Ammon's horn (tissue), 1 donor: ENCODE data around the gene GLYR1.

Experiments used
- DNase-seq: peaks from one replicate; pipeline ENCODE4 v3.0.0-alpha.2; 2016; ENCODE audit warnings: low spot score

Gene GLYR1

GRCh38 chr16:4880006-4880580 lies 33.0 kb upstream of the GLYR1 start:
- DNase-seq: no peak

DNA sequence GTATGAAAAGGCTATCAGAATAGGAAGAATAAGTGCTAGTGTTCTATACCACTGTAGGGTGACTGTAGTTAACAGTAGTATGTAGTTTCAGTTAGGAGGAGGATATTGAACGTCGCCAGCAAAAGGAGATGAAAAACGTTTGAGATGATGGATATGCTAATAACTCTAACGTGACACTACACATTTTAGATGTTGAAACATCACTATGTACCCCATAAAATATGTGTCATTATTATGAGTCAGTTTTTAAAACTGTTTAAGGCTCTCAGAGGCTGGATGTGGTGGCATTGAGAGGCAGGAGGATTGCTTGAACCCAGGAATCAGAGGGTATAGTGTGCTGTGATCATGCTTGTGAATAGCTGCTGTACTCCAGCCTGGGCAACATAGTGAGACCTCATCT lies 32.0 kb upstream of the GLYR1 start:
- DNase-seq: no peak

DNA sequence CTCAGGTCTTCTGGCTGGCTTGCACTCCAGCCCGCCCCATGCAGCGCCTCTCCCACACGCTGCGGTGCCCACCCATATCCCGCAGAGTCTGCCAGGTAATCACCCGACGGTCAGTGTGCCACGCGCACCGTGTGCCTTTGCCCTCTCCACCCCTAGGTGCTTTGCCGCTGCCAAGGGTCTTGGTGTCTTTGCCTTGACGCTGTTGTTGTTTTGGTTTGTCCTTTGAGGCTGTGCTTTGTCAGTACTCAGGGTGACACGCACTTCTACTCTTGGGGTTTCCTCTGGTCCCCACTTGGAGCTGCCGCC lies 30.2 kb upstream of the GLYR1 start:
- no peak for DNase-seq

DNA sequence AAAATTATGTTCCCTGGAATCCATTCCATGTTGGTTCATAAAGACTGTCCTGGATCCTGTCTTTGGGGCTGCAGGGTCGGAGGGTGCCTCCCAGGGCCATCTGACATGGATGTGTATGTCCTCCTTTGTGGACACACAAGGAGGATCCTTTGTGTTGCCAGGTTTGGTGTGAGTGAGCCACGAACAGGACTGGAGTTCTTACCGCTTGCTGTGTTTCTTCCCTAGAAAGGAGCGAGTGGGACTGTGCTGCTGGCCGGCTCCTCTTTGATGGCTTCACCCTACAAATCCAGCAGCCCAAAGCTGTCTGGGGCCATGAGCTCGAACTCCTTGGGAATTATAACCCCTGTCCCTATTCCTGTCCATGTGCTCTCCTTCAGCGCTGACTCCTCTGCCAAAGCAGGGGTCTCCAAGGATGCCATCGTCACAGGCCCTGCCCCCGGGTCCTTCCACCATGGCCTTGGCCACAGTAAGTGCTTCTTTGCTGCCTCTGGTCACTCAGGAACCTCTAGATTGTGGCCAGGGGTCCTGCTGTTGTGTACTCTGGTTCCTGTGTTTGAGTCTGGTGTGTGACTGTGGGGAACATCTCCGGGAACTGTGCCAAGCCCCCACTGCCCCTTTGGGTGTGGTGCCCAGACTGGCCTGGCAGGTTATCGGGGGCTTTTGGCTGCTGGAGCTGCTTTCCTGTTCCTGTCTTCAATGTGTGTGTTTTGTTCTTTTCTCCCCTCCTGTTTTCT lies 29.7 kb upstream of the GLYR1 start:
- DNase-seq: no peak

- no peak for DNase-seq
Measured at GRCh38 chr16:4874666-4875065, 27.6 kb upstream of the GLYR1 start.

DNA sequence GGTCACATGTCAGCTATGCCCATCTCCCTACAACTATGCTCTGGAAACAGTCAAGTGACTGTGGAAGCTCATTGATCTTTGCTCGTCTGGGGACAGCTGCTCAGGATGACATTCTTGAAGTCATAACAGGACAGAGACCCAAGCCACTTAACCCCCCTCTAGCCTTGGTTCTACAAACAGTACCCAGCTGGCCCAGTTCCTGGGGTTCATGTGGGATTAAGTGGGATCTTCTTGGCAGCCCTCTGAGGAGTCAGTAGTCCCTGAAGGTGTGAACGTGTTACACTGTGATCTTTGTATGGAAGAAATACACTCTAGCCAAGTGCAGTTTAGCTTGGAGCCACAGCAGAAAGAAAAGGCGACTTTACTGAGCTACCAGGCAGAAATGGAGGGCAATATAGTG lies 26.0 kb upstream of the GLYR1 start:
- no peak for DNase-seq

GRCh38 chr16:4871071-4871470 lies 24.0 kb upstream of the GLYR1 start:
- no peak for DNase-seq

DNA sequence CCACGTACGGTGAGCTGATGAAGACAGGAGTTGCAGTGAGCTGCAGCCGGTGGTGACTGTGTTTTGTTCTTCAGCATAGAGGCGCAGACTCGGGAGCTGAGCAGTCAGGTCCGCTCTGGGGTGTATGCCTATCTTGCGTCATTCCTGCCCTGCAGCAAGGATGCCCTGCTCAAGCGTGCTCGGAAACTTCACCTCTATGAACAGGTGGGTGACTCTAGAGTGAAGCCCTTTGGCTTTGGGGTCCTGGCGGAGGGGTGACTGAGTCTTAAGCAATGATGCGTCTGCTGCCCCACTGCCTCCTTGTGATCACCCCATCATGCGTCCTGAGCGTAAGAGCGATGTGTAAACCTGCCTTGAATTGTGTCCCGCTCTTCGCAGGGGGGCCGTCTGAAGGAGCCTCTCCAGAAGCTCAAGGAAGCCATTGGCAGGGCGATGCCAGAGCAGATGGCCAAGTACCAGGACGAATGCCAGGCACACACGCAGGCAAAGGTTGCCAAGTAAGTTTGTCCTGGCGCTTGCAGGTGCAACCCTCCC lies 23.1 kb upstream of the GLYR1 start:
- no peak for DNase-seq

DNA sequence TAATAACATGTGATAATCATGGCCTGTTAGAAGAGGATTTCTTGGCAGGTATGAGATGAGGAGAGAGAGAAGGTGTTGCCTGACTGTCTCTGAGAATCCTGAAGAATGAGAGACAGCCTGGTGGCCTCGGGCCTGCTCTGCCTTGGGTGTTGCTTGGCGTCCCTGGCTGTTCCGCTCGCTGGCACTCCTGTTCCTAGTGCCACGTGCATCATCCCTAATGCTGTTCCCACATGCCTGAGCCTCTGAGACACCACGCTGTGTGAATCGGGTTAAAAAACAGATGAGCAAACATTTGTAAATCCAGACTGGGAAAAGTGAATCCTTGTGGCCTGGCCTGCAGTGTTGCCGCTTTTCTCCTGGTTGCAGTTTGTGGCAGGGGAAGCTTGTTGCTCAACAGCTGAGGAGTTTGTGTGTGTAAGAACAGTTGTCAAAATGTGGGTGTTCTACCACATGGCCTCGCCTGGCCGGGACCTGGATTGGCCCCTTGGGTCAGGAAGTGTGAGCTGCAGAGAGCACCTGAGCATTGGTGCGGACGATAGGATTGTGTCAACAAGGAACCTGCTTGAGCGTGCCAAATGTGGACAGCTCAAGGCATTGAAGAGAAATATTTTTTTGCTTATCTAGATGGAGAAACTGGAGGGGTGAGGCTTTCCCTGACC lies 22.2 kb upstream of the GLYR1 start:
- peak; percentile 43 for DNase-seq

DNA sequence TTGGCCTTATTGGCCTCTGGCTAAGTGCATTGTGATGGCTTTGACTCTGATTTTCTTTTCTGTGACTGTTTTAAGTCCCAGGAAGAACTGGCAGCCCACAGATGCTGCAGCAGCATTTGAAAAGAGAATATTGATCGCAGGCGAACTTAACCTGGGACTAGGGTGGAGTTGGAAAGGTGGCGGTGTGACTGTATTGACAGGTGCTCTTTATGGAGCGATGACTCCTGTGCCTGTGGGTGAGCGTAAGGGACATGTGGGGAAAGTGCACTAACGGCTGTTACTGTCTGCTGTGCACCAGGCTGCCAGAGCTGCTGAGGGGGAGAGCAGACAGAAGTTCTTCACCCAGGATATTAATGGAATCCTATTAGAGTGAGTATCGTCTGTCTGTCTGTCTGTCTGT lies 21.4 kb upstream of the GLYR1 start:
- DNase-seq: no peak

DNA sequence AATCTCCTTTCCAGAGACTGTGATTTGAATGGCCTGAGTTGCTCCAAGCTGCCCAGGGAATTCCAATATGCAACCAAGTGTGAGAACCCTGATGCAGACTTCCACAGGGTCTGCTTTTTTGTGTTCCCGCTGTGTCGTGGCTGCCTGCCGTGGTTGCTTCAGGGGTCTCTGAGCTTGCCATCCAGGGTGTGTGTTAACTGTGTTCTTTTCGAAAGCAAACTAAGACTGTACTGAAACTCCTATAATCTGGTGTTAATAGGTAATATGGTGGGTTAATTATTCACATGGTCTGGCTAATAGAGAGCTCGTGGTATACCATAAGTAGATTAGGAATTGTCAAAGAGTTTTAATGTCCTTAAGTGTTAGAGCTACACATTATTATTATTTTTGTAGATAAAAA lies 20.9 kb upstream of the GLYR1 start:
- DNase-seq: no peak

DNA sequence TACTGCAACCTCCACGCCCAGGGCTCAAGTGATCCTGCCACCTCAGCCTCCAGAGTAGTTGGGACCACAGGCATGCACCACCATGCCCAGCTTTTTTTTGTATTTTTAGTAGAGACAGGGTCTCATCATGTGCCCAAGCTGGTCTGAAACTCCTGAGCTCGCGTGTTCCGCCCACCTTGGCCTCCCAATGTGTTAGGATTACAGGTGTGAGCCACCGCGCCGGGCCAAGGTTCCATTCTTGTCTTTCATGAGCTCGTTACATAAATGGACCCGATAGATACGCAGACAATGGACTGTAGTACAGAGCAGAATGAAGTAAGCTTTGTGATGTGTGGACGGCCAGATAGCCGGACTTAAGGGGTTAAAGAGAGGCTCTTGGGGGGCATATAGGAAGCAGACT lies 19.5 kb upstream of the GLYR1 start:
- DNase-seq: no peak

DNA sequence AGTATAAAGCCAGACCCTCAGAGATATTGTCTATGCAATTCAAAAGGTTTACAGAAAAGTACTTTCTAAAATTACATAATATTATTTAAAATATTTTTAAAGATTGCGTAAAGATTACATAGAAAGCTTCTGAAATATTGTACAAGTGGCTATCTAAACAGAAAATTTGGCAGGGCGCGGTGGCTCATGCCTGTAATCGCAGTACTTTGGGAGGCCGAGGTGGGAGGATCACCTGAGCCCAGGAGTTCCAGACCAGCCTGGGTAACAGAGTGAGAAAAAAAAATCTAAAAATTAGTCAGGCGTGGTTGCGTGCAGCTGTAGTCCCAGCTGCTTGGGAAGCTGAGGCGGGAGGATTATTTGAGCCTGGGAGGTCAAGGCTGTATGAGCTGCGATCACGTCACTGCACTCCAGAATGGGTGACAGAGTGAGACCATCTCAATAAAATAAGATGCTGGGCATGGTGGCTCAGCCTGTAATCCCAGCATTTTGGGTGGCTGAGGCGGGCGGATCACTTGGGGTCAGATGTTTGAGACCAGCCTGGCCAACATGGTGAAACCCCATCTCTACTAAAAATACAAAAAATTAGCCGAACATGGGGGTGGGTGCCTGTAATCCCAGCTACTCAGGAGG lies 18.3 kb upstream of the GLYR1 start:
- DNase-seq: no peak

DNA sequence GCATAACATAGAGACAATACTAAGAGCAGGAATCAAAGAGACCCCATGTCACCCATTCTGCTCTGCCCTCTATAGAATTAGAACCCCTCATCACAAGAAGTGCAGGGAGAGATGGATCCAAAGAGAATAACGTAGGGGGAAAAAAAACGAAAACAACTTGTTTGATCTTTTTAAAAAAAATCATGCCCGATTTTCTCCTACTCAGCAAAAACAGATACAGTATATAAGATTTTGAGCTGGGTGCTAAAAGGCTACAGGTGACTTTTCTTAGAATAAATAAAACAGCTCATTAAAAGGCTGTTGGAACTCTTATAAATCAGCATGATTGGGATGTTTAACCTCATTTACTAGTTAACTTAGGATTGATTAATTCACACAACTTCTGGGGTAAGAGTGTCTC lies 17.6 kb upstream of the GLYR1 start:
- no peak for DNase-seq

GRCh38 chr16:4862639-4863038 lies 15.6 kb upstream of the GLYR1 start:
- no peak for DNase-seq

- no peak for DNase-seq
Measured at GRCh38 chr16:4860727-4861342, 13.7 kb upstream of the GLYR1 start.

DNA sequence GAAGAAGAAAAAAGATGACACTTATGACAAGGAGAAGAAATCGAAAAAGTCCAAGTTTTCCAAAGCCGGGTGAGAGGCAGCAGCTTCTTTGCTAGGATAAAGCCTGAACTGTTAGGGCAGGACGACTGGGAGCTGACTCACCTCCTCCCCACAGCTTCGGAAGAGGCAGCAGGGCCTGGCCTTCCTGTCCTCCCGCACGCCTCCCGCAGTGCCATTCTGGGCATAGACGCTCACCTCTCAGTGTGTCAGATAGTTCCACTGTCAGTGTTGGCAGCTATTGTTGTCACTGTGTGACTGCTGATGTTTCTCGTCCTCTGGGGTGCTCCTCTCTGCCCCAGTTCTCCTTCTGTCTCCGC lies 12.8 kb upstream of the GLYR1 start:
- DNase-seq: no peak

- no peak for DNase-seq
Measured at GRCh38 chr16:4859190-4859899, 12.3 kb upstream of the GLYR1 start.

GRCh38 chr16:4855804-4856203 lies 8.7 kb upstream of the GLYR1 start:
- no peak for DNase-seq

GRCh38 chr16:4855371-4855770 lies 8.3 kb upstream of the GLYR1 start:
- DNase-seq: no peak

DNA sequence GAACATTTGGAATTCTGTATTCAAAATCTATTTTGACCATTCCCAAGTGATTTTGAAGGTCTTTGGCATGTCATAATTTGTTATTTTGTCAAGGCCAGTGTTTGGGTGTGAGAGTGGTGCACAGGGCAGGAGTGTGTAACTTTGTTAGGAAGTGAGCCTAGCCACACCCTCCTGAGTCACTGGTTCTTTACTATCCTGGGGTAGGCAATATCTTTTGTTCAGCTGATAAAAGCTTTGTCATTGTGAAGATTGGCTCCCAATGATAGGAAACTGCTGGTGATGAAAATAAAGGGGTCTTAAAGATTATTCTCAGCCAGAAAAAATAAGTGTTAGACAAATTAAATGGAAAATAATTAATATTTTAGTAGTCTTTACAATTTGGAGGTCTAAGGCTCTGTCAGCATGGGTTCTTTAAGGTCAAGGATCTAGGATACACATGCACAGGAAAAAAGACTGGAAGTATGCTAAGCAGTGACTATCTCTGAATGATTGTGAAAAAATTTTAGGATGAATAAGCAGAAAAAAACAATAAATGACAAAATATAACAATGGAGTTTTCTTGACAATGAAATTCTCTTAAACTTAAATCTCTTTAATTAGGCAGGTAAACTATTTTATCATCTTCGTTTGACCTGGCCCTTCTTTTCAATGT lies 5.3 kb upstream of the GLYR1 start:
- no peak for DNase-seq

DNA sequence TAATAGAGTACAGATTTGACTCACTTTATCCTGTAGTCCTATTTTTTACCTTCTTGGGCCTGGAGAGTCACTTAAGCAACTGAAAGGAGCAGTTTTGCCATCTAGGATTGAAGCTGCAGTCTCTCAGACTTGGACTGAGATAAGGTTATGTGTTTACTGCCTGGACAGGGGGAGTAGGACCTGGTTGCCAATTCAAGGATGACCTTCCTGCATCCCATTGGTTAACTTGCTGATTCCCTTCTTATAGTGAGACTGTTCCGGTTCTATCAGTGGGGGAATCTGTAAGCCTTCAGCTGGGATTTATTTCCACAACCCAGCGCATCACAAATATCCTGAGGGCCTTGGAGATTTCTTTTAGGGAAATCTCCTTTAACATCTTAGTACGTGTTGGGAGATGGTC lies 3.1 kb upstream of the GLYR1 start:
- no peak for DNase-seq
